Left colon (tissue), 2 donors: ENCODE data around the gene SHC2. TPM values are rescaled to one million over a fixed set of nuclear protein-coding genes. Genes with fewer than 3 reads are reported as not detected.
"Not testable (repeated sequence)": the region's sequence is repeated elsewhere in the genome, so short reads cannot be mapped to it uniquely, and the experiment has no call there.

ENCODE experiments used
- ATAC-seq: fragments of 200-7000 bp; cut with Tn5 transposase; one replicate; pipeline ENCODE4 v1.9.1; 2020; ENCODE audit warnings: mild to moderate bottlenecking, moderate library complexity
- DNase-seq, 2 donors: peaks; one replicate each; pipeline ENCODE4 v3.0.0-alpha.2; 2020
- intact Hi-C, 2 donors: fragments of 100-400 bp; cut with DNase I in 1 of 2; cut with micrococcal nuclease in 1 of 2; formaldehyde crosslinking; loops; one replicate each; pipeline versions ENCODE4 v1.11.2 to v1.14.0; 2022; cut with DNase I, micrococcal nuclease
- total RNA-seq, 2 donors: library from RNA; stranded (reverse); fragmentation: NEBNext Ultra II Directional; extraction: Animal tissue kit (Norgen Biotek cat#: 25700); gene quantifications; one replicate each; pipeline ENCODE4 v1.2.1, GENCODE V29; 2021
- donor health status: DM: no; HTN: no; CAD: no.
- donor health status: DM: yes; HTN: yes; CAD: no.

Gene SHC2
- total RNA-seq, 2 donors from 2014 or later, result 4.7 to 9.4 TPM

DNA sequence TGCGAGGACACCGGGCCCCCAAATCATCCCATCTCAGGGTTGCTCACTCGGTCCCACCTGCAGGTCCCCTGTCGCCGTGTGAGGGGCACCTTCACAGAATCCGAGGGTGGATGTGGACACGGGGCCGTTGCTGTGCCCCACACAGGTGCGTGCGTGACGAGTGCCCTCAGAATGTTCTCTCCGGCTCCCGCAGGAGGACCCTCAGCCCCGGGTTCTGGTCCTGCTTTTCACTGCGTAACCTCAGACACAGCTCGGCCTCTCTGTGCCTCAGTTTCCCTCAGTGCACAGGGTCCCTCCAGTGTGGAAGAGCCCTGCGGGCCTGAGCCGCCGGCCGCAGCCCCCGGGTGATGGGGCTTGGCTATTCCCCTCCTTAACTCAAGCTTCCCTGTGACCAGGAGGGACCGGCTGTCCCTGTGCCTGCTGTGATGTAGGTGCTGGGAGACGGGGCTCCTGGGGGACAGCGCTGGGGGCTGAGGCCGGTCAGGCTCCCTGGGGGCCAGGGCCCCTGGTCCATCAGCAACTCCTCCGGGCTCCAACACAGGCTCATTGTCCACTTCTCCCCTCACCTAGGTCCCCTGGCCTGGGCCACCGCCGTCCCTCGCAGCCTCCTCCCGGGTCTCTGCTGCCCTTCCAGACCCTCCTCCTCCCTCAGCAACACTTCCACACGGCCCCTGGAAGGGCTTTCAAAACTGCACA is 4.8 kb downstream of the SHC2 start:
- no peak for DNase-seq
- no peak for ATAC-seq
- intact Hi-C loops, result no loop called here

DNA sequence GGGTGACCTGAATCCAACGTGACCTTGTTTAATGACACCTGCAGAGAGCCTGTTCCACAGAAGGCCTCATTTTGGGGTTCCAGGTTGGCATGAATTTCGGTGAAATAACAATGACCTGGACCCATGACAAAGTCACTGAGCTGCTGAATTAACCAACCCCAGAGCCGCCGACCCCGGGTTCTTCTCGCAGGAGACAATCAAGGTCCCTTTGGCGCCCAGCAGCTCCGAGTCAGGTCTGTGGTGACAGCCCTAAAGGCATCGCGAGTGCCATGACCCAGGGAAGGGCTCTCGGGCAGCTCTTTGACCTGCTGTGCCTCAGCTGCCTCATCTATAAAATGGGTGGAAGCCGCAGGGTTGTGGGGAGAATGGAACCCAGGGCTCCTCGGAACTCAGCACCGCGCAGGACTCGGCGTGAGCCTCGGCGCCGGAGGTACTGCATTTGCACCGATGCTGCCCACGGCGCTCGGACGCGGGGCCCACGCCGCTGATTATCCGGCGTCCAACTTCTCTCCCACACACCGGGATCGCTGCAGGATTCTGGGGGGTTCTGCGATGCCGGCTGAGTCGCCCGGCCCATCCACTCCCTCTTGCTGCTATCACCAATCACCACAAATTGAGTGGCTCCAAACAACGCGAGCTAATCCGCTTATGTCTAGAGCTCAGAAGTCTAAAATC is 5.7 kb downstream of the SHC2 start:
- DNase-seq (no peak), ATAC-seq (no peak)
- intact Hi-C loops, result no loop called here

DNA sequence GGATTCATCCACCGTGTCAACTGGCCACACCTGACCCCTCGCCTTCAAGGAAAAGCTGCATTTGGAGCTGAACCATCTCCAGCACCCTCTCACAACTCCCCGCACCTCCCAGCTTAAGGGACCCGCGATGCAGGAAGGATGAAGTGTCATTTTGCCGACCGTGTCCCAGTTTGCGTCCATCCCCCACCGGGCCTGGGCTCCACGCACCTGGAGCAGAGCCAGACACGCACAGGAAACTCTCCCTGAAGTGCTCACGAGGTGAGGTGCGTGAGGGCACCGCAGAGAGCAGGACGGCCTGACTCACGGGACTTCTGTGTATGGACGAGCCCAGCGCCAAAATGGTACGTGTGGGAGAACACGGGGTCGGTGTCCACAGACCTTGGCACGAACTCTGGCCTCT is 7.2 kb downstream of the SHC2 start:
- no peak for DNase-seq
- intact Hi-C loops, result no loop called here
- no peak for ATAC-seq

DNA sequence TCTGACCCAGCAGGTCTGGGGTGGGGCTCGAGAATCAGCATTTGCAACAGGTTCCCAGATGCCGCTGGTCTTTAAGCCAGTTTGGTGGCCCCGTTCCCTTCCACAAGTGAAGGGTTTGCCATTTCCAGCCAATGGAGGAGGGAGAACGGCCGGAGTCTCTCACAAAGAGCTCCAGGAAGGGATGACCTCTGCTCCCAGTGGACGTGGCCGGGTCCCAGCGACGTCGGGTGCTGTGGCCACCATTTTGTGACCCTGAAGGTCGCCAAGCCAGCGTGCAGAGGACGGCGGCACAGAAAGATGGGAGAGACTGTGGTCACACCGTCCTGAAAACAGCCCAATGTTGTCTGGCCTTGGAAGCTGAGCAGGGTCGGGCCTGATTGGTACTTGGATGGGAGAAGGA is 8.0 kb downstream of the SHC2 start:
- no peak for DNase-seq
- ATAC-seq, result no peak
- intact Hi-C loops, result no loop called here

DNA sequence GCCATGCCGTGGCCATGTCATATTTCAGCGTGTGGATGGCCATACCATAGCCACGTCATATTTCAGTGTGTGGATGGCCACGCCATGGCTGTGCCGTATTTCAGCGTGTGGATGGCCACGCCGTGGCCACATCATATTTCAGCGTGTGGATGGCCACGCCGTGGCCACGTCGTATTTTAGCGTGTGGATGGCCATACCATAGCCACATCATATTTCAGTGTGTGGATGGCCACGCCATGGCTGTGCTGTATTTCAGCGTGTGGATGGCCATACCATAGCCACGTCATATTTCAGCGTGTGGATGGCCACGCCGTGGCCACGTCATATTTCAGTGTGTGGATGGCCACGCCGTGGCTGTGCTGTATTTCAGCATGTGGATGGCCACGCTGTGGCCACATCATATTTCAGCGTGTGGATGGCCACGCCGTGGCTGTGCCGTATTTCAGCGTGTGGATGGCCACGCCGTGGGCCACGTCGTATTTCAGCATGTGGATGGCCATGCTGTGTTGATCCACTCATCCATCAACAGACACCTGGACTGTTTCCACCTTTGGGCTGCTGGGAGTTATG is 9.8 kb downstream of the SHC2 start:
- intact Hi-C loops, ATAC-seq, DNase-seq: not testable (repeated sequence)

DNA sequence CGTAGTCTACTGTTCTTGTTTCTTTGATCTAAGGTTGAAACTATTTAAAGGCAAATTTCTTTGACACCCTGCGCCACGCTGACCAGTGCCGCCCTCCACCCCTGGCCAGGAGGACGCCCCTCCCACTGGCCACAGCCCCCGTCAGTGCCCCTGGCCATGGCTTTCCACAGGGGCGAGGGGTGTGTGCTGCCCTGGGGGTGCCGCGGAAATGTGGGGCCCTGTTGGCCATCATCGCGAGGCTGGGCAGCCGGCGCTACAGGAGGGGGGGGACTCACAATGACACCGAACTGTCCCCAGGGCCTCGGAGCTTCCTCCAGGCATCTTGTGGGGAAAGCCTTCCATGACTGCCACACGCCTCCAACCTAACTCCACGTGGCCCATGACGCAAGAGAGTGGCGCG is 10.9 kb downstream of the SHC2 start:
- intact Hi-C loops, result no loop called here
- ATAC-seq, result no peak
- DNase-seq, result no peak

DNA sequence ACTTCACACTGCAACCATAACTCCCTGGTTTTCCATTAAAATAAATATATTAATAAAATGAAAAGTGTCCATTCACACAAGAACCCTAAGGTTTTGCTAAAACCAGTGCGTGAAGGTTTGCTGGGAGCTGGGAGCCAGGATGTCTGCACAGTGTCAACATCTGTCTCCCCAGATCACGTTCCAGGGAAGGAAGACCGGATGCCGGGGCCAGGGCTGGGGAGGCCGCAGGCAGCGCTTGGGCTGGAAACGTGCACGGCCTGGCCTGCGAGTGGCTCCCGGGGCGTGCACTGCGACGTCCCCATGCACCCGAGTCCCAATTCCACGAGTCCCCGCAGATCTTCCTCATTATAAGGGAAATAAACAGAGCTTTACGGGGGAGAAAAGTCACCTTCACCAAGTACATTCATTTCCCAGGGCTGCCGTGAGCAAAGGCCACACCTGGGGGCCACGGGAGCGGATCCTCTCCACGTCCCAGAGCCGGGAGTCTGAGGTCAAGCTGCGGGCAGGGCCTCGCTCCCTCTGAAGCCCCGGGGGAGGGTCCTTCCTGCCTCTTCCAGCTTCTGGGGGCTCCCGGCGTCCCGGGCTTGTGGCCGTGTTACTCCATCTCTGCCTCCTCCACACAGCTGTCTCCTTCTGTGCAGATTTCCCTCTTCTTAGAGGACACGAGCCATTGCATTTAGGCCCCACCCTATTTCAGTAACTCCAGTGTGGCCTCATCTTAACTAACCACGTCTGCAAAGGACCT is 12.8 kb downstream of the SHC2 start:
- intact Hi-C loops, result no loop called here
- DNase-seq (no peak), ATAC-seq (no peak)

DNA sequence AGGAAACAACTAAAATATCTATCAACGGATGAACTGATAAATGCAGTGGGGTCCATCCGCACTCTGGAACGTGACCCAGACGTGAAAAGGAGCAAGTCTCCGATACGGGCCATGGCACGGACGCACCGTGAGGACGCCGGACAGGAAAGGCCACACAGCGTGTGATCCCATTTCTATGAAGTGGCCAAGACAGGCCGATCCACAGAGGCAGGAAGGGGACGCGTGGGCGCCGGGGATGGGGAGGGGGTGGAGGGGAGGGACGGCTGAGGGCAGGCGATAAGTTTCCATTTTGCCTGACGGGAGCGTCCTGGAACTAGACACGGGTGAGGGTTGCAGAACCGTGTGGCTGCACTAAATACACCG is 13.8 kb downstream of the SHC2 start:
- no peak for ATAC-seq
- intact Hi-C loops, result no loop called here
- no peak for DNase-seq

DNA sequence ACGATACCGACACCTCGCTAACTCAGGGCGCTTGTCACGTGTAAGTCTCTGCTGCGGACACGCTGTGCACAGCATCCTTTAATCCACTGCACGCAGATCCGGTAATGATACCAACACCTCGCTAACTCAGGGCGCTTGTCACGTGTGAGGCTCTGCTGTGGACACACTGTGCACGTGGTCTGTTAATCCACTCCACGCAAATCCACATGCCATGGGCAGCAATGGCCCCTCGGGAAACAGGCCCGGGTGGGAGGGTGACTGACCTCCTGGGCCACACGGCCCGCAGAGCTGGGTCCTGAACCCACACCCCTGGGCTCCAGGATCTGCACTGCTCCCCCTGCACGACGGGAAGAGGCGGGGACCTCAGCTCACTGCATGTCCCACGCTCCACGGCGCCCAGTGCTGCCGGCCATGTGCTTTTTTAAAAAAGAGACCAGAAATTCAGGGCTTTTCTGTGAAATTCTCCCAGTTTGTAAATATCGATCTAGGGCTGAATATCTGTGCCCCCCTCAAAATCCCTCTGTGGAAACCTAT is 16.1 kb downstream of the SHC2 start:
- intact Hi-C loops, result no loop called here
- ATAC-seq, result no peak

DNA sequence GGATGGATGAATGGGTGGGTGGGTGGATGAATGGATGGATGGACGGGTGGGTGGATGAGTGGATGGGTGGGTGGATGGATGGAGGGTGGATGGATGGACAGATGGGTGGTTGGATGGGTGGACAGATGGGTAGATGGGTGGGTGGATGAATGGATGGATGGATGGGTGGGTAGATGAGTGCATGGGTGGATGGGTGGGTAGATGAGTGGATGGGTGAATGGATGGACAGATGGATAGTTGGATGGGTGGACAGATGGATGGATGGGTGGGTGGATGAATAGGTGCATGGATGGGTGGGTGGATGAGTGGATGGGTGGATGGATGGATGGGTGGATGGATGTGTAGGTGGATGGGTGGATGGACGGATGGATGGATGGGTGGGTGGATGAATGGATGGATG is 17.8 kb downstream of the SHC2 start:
- intact Hi-C loops, result no loop called here

More for the DNA sequence above, 16.1 kb downstream of the SHC2 start:
- DNase-seq, result no peak

DNA sequence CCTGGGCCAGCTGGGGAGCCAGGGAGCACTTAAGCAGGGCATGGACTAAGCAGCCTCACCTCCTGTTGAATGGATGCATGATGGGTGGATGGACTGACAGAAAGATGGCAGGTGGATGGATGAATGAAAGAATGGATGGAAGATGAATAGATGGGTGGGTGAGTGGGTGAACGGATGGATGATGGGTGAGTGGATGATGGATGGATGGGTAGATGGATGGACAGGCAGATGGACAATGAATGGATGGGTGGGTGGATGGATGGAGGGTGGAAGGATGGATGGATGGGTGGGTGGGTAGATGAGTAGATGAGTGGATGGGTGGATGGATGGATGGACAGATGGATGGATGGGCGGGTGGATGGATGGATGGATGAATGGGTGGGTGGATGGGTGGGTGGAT is 18.7 kb downstream of the SHC2 start:
- intact Hi-C loops, result no loop called here
- no peak for DNase-seq
- ATAC-seq, result no peak

More for the DNA sequence above, 17.8 kb downstream of the SHC2 start:
- ATAC-seq, result no peak
- no peak for DNase-seq

DNA sequence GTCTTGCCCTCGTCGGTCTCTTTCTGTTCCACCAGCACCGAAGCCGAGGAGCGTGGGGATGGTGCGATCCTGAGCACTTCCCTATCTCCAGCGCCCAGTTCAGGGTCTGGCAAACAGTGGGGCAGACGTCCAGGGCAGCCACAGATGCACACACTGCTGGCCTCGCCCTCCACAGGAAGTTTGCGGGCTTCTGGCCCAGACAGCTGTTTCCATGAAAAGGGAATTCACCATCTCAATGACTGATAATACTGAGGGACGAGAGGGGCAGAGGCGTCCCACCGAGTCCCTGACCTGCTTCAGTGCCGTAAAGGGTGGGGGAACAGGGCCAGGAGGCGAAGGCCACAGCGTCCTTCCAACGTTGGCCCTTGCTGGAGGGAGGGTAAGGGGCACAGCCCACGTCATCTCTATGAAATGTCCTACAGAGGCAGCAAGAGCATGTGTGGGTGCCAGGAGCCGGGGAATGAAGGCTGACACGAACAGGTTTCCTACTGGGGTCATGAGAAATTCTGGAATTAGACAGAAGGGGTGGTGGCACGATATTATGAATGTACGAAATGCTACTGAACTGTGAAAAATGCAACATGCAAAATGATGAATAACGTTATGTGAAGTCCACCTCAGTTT is 19.5 kb downstream of the SHC2 start:
- ATAC-seq, result no peak
- no peak for DNase-seq
- intact Hi-C loops, result no loop called here

DNA sequence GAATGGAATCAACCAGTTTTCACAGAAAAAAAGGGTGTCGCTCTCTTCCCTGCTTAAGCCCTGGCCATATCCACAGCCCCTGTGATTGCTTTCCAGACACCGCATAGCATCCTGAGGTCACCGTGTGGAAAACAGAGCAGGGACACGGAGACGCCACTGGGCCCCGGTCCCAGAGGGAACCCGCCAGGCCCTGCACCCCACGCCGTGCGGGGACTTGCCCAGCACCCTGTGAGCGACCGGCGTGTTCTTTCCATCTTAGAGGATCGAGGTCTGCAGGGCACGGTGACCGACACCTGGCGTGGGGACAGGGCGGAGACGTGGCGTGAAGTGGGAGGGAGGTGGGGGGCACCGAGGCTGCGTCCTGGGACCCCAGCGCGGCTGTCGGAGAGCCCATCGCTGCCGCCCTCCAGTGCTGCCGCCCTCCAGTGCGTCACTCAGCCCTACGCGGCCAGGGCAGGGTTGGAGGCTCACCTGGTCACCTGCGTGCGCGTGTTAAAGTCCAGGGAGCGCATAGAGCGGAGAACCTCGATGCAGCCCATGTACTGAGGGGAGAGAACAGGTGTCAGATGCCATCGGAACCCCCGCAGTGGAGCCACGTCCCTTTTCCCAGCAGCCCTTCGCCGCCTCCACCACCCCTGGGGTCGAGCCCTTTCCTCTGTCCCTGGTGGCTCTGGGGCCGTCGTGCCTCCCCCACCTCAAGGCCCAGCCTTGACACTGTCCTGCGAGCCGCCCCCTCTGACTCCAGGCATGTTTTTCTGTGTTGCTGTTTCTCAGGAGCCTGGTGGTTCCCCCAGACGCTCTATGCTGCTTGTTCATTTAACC is 20.2 kb downstream of the SHC2 start:
- no peak for DNase-seq
- intact Hi-C loops, result no loop called here

DNA sequence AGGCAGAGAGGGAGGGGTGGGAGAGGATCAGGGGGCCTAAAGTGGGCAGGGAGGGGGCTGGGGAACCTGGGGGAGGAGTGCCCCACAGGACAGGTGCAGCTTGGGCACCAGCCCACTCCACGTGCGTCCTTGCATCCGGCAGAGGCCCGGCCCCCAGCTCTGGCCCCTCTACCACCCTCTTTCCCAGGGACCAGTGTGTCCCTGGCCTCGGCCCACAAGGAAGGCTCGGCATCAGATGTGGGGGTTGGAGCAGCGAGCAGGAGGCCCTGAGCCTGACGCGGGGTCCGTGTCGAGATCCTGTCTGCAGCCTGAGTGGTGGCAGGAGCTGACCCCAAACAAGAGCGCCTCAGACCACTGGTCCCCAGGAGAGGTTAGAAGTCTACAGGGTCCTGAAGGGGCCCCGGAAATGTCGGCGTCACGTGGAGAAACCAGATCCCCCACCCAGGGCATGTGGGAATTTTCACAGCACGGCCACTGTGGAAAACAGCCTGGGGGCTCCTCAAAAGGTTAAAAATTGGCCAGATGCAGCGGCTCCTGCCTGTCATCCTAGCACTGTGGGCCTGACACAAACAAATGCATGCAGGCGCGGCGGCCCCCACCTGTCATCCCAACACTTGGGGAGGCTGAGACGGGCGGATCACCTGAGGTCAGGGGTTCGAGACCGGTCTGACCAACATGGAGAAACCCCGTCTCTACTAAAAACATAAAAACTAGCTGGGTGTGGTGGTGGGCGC is 21.5 kb downstream of the SHC2 start:
- intact Hi-C loops, result no loop called here
- ATAC-seq, result no peak

More for the DNA sequence above, 20.2 kb downstream of the SHC2 start:
- ATAC-seq, result no peak

DNA sequence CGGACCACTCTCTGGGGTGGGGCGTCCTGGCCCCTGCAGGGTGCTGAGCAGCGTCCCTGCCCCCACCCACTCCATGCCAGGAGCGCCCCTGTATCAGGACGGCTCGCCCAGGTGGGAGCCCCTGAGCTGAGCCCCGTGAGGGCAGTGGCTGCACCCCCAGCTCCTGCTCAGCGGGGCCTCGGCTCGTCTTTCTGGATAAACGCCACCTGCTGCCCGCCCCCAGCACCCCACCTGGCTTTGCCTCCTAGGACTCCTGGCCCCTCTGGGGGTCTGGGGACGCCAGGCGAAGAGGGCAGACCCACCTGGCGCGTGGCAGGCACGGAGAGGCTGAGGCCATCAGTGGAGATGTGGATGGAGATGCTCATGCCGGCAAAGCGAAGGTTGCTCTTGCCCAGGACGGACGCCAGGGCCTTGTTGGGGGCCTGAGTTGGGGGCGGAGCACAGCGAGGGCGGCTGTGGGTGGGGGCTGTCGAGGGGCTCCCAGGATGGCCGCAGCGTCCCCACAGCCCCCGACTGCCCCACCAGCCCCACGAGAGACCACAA is 22.3 kb downstream of the SHC2 start:
- ATAC-seq (no peak), DNase-seq (no peak)
- intact Hi-C loops, result no loop called here

More for the DNA sequence above, 21.5 kb downstream of the SHC2 start:
- no peak for DNase-seq

DNA sequence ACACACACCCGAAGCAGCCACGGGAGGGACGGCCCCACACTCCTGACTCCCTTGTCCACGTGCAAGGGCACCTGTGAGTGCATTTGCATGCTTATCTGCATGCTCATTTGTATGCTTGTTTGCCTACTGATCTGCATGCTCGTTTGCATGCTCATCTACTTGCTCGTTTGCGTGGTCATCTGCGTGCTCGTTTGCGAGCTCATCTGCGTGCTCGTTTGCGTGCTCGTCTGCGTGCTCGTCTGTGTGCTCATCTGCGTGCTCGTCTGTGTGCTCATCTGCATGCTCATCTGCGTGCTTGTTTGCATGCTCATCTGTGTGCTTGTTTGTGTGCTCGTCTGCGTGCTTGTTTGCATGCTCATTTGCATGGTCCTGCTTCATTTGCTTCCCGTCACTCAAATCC is 23.8 kb downstream of the SHC2 start:
- DNase-seq (no peak), ATAC-seq (no peak)
- intact Hi-C loops, result no loop called here

DNA sequence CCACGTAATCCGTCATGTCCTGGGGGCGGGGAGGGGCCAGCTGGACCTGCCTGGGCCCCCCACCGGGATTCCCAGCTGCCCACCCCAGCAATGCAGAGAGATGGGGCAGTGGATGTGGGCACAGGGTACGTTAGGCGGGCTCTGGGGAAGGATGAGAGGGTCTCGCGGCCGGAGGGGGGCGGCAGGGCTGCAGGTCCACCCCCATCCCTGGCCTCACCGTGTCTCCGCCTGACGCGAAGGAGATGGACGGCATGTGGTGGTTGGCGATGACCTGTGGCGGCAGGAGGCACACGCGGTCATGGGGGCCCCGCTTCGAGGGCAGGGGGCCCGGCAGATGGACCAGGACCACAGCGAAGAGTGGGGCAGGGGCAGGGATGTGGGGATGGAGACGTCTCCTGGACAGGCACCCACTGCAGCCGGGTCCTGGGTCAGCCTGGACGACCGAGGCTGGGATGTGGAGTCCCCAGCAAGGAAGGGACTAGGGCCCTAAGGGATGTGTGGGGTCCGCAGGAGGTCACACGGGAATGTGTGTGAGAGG is 24.4 kb downstream of the SHC2 start:
- ATAC-seq (no peak), DNase-seq (no peak)
- intact Hi-C loops, result no loop called here
